HEK293T (cell line): ENCODE results near the gene CFAP300.

Source experiments
- BHLHE40 ChIP-seq: fragments of 450-650 bp; IDR thresholded peaks from 2 replicates; pipeline ENCODE4 v1.6.1; 2016; ENCODE audit warnings: mild to moderate bottlenecking, moderate library complexity, borderline replicate concordance
- ELF4 ChIP-seq: fragments of 450-650 bp; IDR thresholded peaks from 2 replicates; pipeline ENCODE4 v1.6.1; 2017; ENCODE audit warnings: antibody characterized with exemption
- FOXA1 ChIP-seq: fragments of 450-650 bp; IDR thresholded peaks from 2 replicates; pipeline ENCODE4 v1.6.1; 2016; ENCODE audit warnings: mild to moderate bottlenecking
- HDGF ChIP-seq: fragments of 450-650 bp; IDR thresholded peaks from 2 replicates; pipeline ENCODE4 v1.6.1; 2017; ENCODE audit warnings: antibody characterized with exemption, borderline replicate concordance
- LEF1 ChIP-seq: fragments of 450-650 bp; IDR thresholded peaks from 2 replicates; pipeline ENCODE4 v1.6.1; 2017; ENCODE audit warnings: mild to moderate bottlenecking, borderline replicate concordance
- NFRKB ChIP-seq: fragments of 450-650 bp; IDR thresholded peaks from 2 replicates; pipeline ENCODE4 v1.6.1; 2016; ENCODE audit warnings: mild to moderate bottlenecking, moderate library complexity
- SP1 ChIP-seq: fragments of 450-650 bp; IDR thresholded peaks from 2 replicates; pipeline ENCODE4 v1.6.1; 2017
- TARDBP ChIP-seq: fragments of 450-650 bp; IDR thresholded peaks from 2 replicates; pipeline ENCODE4 v1.6.1; 2016

DNA sequence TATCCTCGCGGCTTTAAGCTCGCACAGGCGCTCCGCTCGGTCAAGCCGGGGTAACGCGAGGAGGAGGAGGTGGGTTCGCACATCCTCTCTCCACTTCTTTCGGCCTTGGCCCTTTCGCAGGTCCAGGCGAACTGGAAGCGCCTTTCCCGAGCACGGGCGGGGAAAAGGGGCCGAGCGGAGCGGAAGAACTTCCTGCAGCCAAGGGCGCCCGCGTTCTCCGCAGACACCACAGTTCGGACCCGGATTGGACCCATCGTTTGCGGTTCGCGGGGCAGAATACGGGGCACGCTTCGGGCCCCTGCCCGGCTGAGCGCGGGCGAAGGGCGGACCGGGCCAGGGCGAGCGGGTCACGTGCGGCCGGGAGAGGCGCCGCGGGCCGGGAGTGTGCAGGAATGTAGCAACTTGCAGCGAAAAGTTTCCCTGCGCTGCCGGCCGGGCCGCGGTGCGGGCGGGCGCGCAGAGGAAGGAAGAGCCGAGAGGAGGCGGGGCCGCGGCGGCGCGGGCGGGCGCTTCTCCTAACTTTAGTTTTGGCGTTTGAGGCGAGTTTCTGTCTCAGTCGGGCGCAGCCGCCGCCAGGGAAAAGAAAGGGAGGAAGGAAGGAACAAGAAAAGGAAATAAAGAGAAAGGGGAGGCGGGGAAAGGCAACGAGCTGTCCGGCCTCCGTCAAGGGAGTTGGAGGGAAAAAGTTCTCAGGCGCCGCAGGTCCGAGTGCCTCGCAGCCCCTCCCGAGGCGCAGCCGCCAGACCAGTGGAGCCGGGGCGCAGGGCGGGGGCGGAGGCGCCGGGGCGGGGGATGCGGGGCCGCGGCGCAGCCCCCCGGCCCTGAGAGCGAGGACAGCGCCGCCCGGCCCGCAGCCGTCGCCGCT, 62.9 kb downstream of the CFAP300 start, which contains the start of gene YAP1:
- TF ChIP-seq LEF1 (no peak), SP1 (no peak), FOXA1 (no peak), ELF4 (no peak), TARDBP (no peak), BHLHE40 (no peak), NFRKB (no peak), HDGF (no peak)
